Activated naive CD4-positive, alpha-beta T cell treated with Interleukin-2 at 50 U/mL for 16 hours (primary cell): ENCODE data around the gene MBP.

Experiments used
- DNase-seq: peaks from one replicate; pipeline ENCODE4 v3.0.0-alpha.2; 2020

The MBP gene

GRCh38 chr18:77100751-77101355, 31.7 kb downstream of the MBP start:
- peak; percentile 46 for DNase-seq

DNA sequence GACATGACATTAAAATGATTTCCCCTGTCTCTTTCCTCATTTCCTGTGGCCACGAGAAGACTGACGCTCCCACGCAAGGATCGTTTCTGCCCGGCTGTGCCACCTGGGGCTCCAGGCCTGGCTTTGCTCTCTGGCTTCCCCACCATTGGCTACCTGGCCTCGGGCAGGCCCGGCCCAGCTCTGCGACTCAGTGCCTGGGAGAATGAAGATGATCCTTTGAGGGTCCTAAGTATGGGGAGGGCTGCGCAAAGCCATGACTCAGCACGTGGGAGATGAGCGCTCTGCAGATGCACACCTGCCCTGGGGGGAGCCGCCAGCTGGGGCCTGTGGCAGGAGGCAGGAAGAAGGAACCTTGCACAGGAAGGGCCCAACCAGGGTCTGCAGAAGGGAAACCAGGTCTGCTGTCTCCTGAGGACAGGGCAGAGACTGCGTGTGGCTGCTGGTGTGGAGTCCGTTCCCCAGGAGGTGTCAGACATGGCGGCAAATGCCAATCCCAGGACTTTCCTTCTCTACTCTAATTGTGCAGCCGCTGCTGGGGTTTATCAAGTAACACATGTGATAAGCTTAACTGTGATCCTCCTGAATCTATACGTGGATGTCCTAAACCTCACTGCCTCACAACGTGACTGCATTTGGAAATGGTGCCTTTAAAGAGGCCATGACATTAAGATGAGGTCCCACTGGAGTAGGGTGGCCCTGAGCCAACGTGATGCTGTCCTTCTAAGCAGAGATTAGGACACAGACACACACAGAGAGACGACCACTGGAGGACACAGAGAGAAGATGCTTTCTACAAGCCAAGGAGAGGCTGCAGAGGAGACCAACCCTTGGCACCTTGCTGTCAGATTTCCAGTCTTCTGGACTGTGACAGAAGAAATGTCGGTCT, 32.9 kb downstream of the MBP start:
- no peak for DNase-seq

- DNase-seq = no peak
Measured at GRCh38 chr18:77098538-77099174, 33.9 kb downstream of the MBP start.

DNA sequence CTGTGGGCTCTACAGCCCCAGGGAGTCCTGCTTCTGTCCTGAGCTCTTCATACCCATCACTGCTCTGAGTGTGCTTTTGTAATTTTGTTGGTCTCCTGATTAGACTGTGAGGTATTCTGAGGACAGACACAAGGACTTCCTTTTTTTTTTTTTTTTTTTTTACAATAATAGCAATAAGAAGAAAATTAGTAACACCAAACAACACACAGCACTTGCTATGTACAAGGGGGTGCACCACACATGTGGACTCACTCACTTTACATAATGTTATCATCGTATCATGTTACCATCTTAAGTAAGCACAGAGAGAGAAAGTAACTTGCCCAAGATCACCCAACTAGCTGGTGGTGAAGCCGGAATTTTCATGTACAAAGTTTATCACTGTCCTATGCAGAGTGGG, 34.6 kb downstream of the MBP start:
- DNase-seq = no peak

- no peak for DNase-seq
Measured at GRCh38 chr18:77096936-77097886, 35.4 kb downstream of the MBP start.

DNA sequence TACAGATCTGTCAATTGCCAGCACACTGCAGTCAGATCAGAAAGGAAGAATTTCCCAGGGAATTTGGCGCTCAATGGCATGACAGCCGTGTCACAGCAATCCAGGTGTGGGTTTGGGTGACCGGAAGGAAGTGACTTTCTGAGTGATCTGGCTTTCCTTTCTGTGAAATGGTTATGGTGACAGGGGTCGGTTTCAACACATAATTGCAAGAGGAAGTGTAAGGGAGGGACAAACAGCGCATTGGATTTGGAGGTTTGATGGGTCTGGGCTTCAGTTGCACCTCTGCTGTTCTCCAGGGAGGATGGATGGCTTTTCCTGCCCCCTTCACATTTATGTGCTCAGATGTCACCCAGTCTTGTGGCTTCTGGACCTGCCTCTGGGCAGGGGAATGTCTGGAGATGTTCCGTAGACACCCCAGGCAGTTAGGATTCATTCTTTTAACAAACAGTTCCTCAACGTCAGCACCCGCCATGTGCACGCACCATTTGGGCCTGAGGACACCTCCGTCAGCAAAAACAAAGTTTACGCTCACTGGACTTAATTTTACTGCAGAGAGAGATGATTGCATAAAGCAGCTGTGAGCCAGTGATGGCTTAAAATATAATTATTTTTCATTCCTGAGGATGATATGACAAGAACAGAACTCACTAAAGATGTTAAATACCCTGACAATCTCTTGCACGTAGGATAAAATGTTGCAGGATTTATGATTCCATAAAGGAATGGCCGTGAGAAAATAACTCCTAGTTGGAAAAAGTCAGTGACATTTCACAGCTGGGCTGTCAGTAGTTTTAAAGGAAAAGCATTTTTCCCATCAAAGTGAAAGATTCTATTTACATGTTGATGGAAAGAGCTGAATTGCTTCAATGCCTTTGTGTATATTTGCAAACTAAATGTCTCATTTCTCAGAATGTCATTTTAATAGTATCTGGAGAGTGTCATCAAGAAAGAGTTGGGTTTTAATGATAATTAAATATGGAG, 36.9 kb downstream of the MBP start:
- DNase-seq = peak; percentile 0

- DNase-seq = no peak
Measured at GRCh38 chr18:77093586-77093985, 39.0 kb downstream of the MBP start.

DNA sequence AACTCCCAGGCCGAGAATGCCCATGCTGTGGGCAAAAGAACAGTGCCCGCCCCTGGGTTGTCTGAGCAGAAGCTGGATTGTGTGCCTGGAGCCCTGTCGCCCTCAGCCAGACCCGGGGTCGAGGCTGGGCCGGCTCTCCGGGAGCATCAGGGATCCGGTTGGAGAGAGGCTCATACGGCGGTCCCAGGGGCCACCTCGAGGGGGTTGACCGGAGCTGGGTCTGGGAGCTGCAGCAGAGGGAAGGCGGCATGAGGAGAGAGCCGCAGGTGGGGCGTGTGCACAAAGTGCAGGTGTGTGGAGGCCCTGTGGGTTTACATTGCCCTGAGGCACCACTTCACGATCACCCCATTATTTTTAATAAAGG, 39.5 kb downstream of the MBP start:
- DNase-seq = no peak

DNA sequence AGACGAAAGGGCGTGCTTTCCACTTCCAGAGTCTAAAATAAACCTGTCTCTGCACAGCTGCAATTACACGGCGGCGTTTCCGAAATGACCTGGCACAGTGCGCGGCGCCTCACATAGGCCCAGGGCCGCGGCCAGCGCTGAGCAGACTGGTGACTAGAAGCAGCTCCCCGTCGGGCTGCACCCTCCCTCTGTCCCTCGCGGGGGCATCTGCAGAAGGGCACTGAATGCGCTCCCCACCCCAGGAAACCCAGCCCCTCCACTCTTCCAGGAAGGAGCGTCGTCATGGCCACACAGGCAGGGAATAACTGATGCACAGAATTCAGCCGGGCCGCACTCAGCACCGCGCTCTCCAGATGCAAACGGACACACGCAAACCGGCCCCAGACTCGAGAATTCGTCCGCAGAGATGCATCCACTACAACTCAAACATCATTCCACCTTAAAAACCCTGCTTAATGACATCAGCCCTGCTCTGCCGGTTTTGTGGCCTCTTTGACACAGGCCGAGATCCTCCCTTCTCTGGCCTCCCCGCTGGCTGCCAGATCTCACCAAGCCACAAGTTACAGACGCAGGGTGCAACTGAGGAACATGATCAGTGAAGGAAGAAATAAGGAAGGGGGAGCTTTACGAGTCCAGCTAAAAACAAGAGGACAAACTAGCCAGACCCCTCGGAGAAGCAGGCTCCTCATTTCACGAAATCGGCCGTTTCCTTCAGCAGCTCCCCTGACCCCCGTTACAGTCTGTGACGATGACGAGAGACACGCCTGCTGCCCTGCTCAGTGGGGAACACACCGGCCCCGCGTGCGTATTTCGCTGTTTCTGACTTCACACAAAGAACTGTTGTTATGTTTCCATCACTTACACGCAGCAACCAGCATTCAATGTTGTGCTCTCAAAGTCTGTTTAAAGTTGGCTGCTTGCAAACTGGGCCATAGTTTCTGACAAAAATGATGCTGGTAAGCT, 40.2 kb downstream of the MBP start:
- no peak for DNase-seq

GRCh38 chr18:77091366-77091765, 41.2 kb downstream of the MBP start:
- DNase-seq = no peak

DNA sequence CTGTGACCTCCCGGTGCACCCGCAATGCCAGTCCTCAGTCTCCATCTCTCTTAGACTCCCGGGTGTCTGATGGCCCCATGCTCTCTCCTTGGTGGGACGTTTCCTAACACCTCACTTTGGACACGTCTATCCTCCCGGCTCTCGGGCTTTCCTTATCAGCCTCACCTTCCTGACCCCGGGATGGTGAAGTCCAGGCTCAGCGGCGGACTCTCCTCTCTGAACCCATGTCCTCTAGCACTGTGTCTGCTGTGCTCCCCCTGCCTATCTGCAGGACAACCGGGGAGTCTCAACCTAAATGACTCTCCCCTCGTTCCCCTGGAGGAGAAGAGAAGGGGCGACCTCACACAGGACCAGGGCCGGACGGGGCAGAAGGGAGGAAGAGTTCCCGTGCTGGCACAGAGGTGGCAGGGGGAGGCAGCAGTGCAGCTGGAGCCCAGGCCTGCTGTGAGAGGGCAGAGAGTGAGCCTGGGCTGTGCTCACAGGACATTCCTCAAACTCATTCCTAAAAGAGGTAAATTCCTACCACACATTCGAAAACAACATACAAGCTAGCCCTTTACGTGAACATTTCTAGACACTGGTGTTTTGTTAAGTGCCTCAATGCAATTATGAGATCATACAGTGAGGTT, 41.9 kb downstream of the MBP start:
- DNase-seq = no peak

GRCh38 chr18:77089723-77090285, 42.8 kb downstream of the MBP start:
- no peak for DNase-seq

- no peak for DNase-seq
Measured at GRCh38 chr18:77088963-77089722, 43.4 kb downstream of the MBP start.

DNA sequence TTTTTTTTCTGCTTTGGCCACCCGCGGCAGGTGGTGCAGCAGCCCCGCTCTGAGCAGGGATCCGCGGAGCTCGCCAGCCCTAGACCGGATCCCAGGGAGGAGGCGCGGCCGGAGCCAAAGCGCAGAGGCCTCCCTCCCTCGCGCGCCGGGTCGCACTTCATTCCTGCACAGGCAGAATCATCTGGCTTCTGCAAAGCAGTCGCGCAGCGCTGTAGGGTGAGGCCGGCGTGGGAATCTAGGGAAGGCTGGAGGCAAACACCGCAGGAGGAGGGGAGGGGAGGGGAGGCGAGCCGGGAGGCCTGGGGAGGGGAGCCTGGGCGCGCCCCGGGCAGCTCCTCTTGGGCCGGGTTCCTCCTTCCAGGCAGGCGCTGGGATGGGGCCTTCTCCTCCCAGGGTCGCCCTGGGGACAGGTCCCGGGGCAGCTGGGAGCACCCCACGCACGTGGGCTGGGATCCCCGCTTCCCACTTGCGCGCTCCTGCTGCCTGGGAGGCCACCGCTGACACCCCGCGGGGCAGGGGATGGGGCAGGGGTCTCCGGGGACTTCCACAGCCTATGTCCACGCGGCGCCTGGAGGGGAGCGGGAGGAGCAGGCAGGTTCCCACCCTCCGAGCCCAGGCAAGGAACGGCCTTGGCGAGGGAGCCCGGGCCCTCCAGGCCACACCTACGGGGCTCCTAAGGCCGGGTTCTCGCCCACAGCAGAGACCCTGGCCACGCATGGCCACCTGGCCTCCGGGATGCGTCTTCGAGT, 45.0 kb downstream of the MBP start:
- DNase-seq = no peak

DNA sequence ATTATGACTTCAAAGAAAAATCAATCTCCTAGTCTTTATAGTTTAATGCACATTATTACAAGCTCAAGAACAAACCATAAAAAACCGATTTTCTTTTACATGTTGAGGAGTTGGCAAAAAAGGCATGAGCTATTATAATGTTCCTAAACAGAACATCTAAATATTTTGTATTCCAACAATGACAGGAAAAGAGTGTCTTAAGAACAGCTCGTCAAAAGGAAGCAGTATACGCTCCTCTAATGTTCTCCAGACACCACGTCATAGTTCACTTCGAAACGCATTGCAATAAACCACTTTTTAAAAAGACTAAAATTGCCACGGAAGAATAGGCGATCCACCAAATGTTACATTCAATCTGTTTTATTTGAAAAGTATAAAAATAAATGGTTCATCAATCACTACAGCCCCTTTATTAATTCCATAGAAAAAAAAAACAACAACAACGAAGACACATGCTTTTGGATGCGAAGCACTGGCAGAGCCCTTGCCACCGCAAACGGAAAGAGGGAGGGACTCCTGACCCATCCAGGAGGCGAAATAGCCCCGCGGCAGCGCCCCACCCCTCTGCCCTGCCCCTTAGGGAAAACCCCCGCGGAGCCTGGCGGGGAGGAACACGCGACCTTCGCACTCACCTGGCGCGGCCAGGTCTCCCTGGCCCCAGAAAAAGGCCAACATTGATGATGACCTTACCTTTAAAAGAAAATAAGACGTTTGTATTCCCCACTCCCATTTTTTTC, 45.8 kb downstream of the MBP start:
- no peak for DNase-seq

DNA sequence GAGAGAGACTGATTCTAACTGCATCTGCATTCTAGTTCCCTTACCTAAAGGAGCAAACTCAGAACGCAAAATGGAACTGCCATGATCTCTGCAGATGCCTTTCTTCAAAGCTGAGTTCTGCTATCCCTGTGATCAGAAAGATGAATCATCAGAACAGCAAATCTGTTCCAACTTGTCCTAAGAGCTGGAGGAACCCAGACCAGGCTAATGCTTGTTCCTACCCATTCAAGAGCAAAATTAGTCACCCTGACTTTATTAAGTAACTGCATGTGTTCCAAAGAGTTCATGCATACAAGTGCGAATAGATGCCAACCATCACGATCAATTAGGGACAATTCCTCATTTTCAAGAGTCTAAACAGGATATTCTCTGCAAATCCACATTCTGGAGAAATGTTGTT, 46.5 kb downstream of the MBP start:
- DNase-seq = no peak

GRCh38 chr18:77084688-77085035, 47.9 kb downstream of the MBP start:
- DNase-seq = no peak
